ENCODE measurements around the gene AVP.

AVP gene

DNA sequence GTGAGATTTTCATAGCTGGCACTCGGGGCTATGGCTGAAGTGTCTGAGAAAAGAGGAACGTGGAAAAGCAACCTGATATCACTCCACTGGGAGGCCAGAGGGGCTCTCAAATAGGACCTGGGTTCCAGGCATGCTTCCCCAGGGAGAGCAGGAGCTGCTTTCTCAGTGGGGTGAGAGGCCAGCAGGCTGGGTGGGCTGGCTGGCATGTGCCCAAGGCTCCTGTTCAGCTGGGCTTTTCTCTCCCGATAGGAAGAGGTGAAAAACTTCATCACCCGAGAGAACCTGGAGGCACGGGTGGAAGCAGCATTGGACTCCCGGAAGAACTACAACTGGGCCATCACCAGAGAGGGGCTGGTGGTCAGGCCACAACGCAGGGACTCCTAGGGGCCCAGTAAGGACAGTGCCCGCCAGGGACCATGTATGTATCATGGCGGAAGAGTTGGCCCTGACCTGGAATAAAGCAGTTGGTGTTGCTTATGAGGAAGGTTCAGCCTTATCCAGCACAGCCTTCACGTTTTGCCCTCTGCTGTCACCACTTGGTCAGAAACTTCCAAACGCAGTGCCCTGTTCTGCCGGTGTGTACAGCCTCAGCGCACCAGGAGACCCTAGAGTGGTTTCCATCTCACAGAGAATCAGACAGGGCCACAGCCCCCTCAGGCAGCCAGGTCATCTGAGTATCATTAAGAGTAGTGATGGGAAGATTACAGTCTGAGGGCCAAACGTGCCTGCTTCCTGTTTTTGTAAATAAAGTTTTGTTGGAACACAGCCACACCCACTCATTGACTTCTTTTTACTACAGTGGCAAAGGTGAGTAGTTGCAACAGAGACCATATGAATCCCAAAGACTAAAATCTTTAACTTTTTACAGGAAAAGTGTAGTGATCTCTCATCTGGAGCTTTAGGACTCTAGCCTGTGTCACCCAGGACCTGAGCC, 36.8 kb downstream of the AVP start:
- DNase-seq = no peak

- peak; percentile 66 for DNase-seq
These were observed 37.7 kb downstream of the AVP start for GRCh38 chr20:3046677-3047462.

DNA sequence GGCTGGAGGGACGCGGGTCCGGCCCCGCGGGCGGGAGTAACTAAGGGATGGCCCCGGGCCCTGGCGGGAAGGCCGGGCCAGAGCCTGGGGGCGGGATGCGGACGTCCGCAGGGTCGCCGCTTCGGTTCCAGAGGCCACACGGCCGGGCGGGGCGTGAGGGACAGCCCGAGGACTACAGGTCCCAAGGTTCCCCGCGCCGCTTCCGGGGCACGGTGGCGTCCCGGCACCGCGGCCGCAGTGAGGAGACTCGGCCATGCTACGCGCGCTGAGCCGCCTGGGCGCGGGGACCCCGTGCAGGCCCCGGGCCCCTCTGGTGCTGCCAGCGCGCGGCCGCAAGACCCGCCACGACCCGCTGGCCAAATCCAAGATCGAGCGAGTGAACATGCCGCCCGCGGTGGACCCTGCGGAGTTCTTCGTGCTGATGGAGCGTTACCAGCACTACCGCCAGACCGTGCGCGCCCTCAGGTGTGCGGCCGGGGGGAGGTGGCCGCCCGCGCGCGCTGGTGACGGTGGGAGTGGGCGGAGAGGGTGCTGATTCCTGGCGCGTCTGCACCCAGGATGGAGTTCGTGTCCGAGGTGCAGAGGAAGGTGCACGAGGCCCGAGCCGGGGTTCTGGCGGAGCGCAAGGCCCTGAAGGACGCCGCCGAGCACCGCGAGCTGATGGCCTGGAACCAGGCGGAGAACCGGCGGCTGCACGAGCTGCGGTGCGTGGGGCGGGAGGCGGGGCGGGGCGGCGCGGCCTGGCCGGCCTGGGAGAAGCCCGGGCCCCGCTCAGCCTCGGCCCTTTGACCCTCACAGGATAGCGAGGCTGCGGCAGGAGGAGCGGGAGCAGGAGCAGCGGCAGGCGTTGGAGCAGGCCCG, 38.5 kb downstream of the AVP start, which contains the start of gene MRPS26:
MRPS26 (plus strand) TSS at position 237 of the 861 bp plus-strand sequence; CDS start at position 254, 17 bp downstream.
- DNase-seq = peak; percentile 72

- DNase-seq = peak; percentile 62
These were observed 39.3 kb downstream of the AVP start for GRCh38 chr20:3045042-3045815.

DNA sequence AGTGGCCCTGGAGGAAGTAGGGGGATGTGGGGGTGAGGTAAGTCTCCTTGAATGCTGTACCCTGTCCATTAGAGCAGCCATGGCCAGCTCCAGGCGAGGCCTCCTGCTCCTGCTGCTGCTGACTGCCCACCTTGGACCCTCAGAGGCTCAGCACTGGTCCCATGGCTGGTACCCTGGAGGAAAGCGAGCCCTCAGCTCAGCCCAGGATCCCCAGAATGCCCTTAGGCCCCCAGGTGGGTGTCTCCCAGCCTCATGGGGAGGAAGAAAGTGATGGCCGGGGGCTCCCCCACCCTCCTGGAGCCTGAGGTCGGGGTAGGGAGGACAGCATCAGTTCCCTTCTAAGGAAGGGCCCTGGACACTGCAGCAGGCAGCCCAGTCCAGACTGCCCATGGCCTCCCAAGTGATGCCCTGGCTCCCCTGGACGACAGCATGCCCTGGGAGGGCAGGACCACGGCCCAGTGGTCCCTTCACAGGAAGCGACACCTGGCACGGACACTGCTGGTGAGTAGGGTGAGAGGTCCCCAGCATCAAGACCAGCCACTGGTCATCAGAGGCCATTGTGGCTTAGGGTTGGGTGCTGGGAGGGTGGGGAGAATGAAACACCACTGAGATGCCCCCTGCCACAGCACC, 40.1 kb downstream of the AVP start:
- no peak for DNase-seq

DNA sequence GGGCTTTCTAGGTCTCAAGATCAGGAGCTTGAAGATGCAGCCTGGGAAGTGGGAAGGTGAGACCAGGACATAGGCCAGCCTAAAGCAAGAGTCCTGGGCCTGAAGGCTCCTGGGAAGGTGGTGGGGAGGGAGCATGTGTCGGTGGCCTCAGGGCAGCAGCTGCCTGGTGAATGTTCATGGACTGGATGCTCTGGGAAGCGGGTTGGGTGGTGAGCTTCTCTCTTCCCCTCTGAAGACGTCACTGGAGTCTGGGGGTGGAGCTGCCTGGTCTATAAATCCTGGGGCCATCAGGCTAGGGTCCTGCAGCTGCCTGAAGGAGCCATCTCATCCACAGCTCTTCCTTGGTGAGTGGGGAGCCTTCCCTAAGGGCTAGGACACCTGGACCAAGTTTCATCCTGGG, 41.2 kb downstream of the AVP start, which contains the start of gene GNRH2:
GNRH2 (plus strand) TSS at position 301 of the 400 bp plus-strand sequence. CDS start 793 bp downstream, outside the sequence.
- no peak for DNase-seq

DNA sequence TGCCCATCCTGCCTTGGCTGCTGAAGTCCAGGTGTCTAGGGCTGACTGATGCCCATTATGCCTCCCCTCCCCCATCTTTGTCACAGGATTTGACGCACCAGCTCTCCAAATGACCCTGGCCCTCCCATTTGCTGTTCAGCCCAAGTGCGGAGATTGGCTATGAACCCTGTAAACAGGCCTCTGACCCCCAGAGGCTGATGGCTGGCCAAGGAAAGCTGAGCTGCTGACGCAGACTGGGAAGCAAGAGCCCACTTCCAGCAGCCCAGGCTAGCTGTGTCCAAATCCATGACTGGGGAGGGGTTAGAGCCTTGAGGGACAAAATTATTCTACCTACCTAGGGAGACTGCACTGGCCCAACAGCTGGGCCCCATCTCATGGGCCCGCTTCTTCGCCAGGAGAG, 41.9 kb downstream of the AVP start:
- peak; percentile 35 for DNase-seq

- peak; percentile 76 for DNase-seq
These were observed 42.6 kb downstream of the AVP start for GRCh38 chr20:3041854-3042409.

DNA sequence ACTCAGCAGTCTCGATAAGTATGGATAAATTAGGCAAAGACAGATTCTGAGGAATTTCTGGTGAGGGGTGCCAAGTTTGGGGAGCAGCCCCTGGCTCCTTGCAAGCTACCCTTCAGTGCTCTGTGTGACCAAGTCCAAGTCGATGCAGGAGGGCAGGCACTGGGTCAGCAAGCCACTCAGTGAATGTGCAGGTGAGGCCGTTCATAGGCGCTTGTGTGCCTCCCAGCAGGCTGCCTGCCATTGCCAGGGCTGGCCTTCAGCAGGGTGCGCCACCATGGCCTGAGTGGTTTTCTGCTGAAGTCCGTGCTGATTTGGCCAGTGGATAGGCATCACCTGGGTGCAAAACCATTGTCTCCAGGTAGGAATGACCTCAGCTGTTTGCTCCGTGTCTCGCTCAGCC, 44.4 kb downstream of the AVP start:
- DNase-seq = peak; percentile 21

DNA sequence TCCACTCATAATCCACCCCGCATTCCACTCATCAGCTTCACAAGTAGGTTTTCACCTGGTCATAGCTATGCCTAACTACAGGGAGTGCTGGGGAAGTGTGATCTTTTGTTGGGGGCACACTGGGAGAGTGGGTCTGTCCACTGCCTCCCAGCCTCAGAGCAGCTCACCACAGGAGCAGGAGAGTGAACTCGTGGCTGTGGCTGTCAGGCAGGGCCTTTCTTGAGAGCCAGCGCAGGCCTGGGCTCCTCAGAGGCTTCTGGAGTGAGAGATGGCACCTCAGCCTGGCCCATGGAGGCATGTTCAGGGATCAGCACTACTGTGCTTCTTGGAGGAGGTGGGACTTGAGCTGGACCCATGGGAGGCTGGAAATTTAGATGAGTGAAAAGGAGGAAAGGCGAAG, 45.1 kb downstream of the AVP start:
- DNase-seq = no peak

- no peak for DNase-seq
These were observed 46.1 kb downstream of the AVP start for GRCh38 chr20:3038454-3038853.

- no peak for DNase-seq
These were observed 46.9 kb downstream of the AVP start for GRCh38 chr20:3037654-3038053.

GRCh38 chr20:3032624-3033023, 51.9 kb downstream of the AVP start:
- DNase-seq = no peak

Measured in NCI-H2029 (cell line).